HG02970 (cell line): ENCODE measurements around the gene FA2H.
"Not testable (repeated sequence)": the region's sequence is repeated elsewhere in the genome, so short reads cannot be mapped to it uniquely, and the experiment has no call there.

Experiments
- ATAC-seq: cut with Tn5 transposase; IDR thresholded peaks from one replicate; pipeline ENCODE4 v1.9.1; 2021; ENCODE audit warnings: mild to moderate bottlenecking, moderate library complexity, moderate number of reproducible peaks; ENCODE audit not compliant: unreplicated experiment, low FRiP score

Gene FA2H

GRCh38 chr16:74729783-74730683 lies 44.6 kb downstream of the FA2H start:
- ATAC-seq: no peak

DNA sequence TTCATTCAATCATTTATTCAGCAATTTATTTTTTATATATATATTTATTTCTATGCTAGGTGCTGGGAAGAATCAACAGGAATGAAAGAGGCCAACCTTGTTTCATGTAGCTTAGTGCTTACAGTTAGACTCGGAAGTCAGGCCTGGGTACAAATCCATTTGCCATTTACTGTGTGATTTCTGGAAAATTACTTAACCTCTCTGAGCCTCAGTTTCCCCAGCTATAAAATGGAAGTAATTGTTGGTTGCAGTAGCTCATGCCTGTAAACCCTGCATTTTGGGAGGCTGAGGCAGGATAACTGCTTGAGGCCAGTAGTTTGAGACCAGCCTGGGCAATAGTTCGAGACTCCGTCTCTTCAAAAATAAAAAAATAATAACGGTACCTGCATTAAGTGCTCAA lies 46.7 kb downstream of the FA2H start:
- ATAC-seq: no peak

- no peak for ATAC-seq
These were observed 47.9 kb downstream of the FA2H start for GRCh38 chr16:74726716-74727115.

GRCh38 chr16:74725651-74726455 lies 48.8 kb downstream of the FA2H start:
- no peak for ATAC-seq

- no peak for ATAC-seq
These were observed 49.6 kb downstream of the FA2H start for GRCh38 chr16:74724820-74725549.

GRCh38 chr16:74723256-74723655 lies 51.4 kb downstream of the FA2H start:
- ATAC-seq: no peak

DNA sequence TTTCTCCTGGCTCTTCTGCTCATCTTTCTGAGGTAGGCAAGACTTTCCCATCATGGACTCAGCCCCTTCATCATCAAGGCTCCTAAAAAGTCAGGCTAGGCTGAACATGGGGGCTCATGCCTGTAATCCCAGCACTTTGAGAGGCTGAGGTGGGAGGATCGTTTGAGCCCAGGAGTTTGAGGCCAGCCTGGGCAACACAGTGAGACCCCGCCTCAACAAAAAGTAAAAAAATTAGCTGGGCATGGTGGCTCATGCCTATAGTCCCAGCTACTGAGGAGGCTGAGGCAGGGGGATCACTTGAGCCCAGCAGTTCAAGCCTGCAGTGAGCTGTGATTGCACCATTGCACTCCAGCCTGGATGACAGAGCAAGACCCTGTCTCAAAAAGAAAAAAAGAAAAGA lies 52.5 kb downstream of the FA2H start:
- ATAC-seq: not testable (repeated sequence)

GRCh38 chr16:74721716-74722115 lies 52.9 kb downstream of the FA2H start:
- ATAC-seq: no peak

- ATAC-seq: no peak
These were observed 54.0 kb downstream of the FA2H start for GRCh38 chr16:74720579-74720978.

DNA sequence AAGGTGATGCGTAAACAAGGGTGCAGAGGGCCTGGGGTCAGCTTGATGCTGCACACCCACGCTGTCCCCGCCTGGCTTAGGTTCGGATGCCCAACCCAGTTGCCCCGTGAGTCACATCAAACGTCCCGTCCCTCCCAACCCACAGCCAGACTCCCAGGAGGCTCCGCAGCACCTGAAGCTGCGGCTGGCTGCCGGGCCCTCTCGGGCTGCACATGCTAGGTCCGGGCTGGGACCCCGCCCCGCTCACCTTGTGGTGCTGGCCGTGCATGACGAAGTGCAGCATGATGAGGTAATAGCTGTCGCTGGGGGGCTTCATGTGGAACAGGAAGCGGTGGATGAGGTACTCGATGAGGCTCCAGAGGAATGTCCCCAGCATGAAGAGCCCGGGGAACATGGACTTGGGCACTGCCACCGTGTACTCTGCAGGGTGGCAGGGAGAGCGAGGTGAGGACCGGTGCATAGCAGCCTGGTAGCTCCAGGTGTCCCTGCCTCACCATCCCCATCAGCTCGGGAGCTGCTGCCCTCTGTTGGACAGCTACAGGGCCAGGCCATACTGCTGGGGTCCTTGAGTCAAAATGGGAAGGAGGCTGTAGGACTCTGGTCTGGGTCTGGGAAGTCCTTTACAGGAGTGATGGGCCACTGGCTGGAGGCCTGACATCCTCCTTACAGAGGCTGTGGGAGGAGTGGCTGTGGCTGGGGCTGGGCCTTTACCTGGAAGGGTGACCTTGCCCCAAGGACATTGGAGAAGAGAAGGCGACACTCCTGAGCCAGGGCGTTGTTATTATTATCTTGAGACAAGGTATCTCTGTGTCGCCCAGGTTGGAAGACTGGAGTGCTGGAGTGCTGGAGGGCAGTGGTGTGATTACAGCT lies 55.6 kb downstream of the FA2H start:
- ATAC-seq: no peak

- no peak for ATAC-seq
These were observed 56.5 kb downstream of the FA2H start for GRCh38 chr16:74718140-74718539.

DNA sequence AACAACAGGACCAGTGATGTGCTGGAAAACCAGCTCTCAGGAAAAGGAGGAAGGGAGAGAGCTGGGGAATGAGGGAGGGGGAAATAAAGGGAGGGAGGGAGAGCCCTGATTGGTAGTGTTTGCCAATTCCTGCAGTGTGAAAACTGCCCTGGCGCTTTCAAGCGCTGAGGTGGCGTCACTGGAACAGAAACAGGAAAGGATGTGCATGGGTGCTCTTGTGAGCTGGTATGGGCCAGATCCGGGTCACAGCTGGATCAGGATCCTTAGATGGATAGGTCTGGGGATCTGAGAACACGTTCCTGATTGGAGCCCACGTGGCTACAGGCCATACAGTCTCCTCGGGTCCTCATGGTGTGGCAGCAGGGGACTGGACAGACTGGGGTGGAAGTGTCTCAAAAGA lies 57.3 kb downstream of the FA2H start:
- no peak for ATAC-seq

- no peak for ATAC-seq
These were observed 58.3 kb downstream of the FA2H start for GRCh38 chr16:74716355-74716754.

- ATAC-seq: no peak
These were observed 60.7 kb downstream of the FA2H start for GRCh38 chr16:74713876-74714275.

DNA sequence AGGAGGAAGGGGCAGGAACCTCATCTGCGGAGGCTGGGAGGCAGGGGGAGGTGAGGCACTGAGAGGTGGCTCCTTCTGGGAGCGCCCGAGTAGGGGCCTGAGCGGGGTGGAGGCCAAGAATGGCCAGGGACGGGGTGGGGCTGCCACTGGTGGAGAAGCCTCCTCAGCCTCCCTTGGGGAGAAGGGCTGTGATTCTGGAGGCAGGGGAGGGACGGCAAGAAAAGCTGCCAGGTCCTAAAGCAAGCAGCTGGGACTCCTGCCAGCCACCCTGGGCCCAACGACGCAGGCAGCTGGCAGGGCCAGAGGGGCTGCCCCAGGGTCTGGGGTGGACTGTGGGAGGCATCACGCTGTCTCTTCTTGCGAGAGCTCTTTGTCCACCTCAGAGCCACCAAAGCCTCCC lies 61.3 kb downstream of the FA2H start:
- ATAC-seq: no peak

GRCh38 chr16:74711938-74712337 lies 62.7 kb downstream of the FA2H start:
- no peak for ATAC-seq

DNA sequence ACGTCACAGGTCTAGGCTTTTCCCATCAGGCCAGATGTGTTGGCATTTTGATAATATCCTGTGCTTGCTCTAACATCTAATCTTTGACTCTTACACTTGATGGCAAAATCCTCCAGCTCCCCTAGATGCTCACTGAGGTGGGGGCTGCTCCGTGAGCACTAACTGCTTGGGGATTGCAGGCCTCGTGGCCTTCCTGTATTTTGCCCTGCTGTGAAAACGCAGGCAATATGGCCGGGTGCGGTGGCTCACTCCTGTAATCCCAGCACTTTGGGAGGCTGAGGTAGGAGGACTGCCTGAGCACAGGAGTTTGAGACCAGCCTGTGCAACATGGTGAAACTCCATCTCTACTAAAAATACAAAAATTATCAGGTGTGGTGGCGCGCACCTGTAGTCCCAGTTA lies 64.2 kb downstream of the FA2H start:
- ATAC-seq: no peak

- peak; percentile 57 for ATAC-seq
These were observed 65.2 kb downstream of the FA2H start for GRCh38 chr16:74709441-74709877.

DNA sequence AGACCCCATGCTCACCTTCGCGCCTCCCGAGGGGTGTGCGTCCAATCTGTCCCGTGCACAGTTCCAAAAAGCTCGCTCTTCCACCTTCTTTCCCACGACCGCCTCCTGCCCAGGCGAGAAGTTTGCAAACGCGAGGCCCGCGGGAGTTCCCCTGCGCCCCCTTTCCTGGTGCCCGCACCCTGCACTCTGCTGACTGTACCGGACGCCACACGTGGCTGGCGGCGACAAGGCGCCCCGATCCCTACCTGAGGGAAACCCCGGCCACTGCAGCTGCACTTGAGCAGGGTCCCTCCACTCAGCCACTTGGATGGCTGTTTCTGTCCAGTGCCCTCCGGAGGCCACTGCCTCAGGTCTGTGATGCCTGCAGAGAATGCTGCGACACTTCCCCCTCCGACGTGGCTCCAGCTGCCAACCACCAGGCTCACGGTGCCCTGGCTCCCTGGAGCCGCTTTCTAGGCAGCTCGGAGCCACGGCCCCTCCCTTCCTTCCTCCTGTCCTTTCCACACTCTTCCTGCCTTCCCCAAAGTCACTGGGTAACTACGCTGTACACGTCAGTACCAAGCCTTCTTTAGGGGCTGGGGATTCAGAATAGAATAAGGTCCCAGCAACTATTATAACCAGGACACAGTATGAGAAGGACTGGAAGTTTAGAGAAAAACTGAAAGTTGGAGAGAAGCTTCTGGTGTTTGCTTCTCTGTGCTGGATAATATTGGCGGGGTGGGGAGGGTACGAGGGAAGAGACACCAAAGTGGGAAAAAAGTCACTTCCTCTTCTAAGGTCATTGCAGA lies 74.0 kb downstream of the FA2H start, which contains the start of gene MLKL:
TSS of gene MLKL (minus strand) at position 425 of the 788 bp plus-strand sequence. CDS start 5,105 bp downstream, outside the sequence.
- ATAC-seq: no peak
